ENCODE measurements around the gene ADRA2A.
A peak's percentile ranks its signal among the peaks of the same experiment; 100 is the strongest.

ADRA2A gene

GRCh38 chr10:111098679-111099437, 22.0 kb downstream of the ADRA2A start:
- Histone ChIP-seq H3K27ac (ENCODE audit: low read length) (no peak overlapping the region), H3K9me3 (ENCODE audit: insufficient read depth, low read length, severe bottlenecking) (no peaks in the 10 kb centered on the region), H3K27me3 (ENCODE audit: insufficient read depth, low read length, poor library complexity) (no peaks in the 10 kb centered on the region), H4K20me1 (ENCODE audit: insufficient read depth, low read length) (no peaks in the 10 kb centered on the region), H3K36me3 (ENCODE audit: insufficient read depth, low read length) (no peaks in the 10 kb centered on the region), H2AFZ (ENCODE audit: low read depth, low read length) (no peak overlapping the region), H3K4me2 (ENCODE audit: insufficient read depth, low read length) (no peak overlapping the region), H3K79me2 (ENCODE audit: insufficient read depth, low read length) (no peaks in the 10 kb centered on the region), H3K4me3 (ENCODE audit: low read depth in 1 of 2, low read length in 2 of 2) (no peak overlapping the region), H3K9ac (ENCODE audit: low read depth, low read length) (no peak overlapping the region), H3K4me1 (ENCODE audit: insufficient read depth, low read length) (no peaks in the 10 kb centered on the region)
- TF ChIP-seq EZH2 (IDR thresholded peaks at IDR 0.05; ENCODE audit: borderline replicate concordance, low read depth, low read length, severe bottlenecking), result no peak
- peak; percentile 26 for TF ChIP-seq CTCF (IDR thresholded peaks at IDR 0.05; ENCODE audit: borderline replicate concordance, extremely low read depth, low read length, poor library complexity, severe bottlenecking)
- DNase-seq (no peak), ATAC-seq (ENCODE audit: insufficient read depth, low read depth) (no peak)

- no peaks in the 10 kb centered on the region for H3K27me3 ChIP-seq (ENCODE audit: insufficient read depth, low read length, poor library complexity)
- TF ChIP-seq CTCF (IDR thresholded peaks at IDR 0.05; ENCODE audit: borderline replicate concordance, extremely low read depth, low read length, poor library complexity, severe bottlenecking) (no peak), EZH2 (IDR thresholded peaks at IDR 0.05; ENCODE audit: borderline replicate concordance, low read depth, low read length, severe bottlenecking) (no peak)
- H3K9me3 ChIP-seq (ENCODE audit: insufficient read depth, low read length, severe bottlenecking), result no peaks in the 10 kb centered on the region
- no peaks in the 10 kb centered on the region for H4K20me1 ChIP-seq (ENCODE audit: insufficient read depth, low read length)
- H2AFZ ChIP-seq (ENCODE audit: low read depth, low read length), result no peak overlapping the region
- no peak for DNase-seq
- no peak overlapping the region for H3K9ac ChIP-seq (ENCODE audit: low read depth, low read length)
- H3K4me1 ChIP-seq (ENCODE audit: insufficient read depth, low read length), result no peaks in the 10 kb centered on the region
- no peak overlapping the region for H3K4me3 ChIP-seq (ENCODE audit: low read depth in 1 of 2, low read length in 2 of 2)
- no peak overlapping the region for H3K4me2 ChIP-seq (ENCODE audit: insufficient read depth, low read length)
- H3K27ac ChIP-seq (ENCODE audit: low read length), result no peak overlapping the region
- H3K79me2 ChIP-seq (ENCODE audit: insufficient read depth, low read length), result no peaks in the 10 kb centered on the region
- no peaks in the 10 kb centered on the region for H3K36me3 ChIP-seq (ENCODE audit: insufficient read depth, low read length)
- ATAC-seq (ENCODE audit: insufficient read depth, low read depth), result no peak
These were observed 23.4 kb downstream of the ADRA2A start for GRCh38 chr10:111100198-111100597.

- no peak overlapping the region for H3K27ac ChIP-seq (ENCODE audit: low read length)
- ATAC-seq (ENCODE audit: insufficient read depth, low read depth) (no peak), DNase-seq (no peak)
- no peaks in the 10 kb centered on the region for H3K9me3 ChIP-seq (ENCODE audit: insufficient read depth, low read length, severe bottlenecking)
- H3K4me2 ChIP-seq (ENCODE audit: insufficient read depth, low read length), result no peak overlapping the region
- no peak overlapping the region for H2AFZ ChIP-seq (ENCODE audit: low read depth, low read length)
- TF ChIP-seq CTCF (IDR thresholded peaks at IDR 0.05; ENCODE audit: borderline replicate concordance, extremely low read depth, low read length, poor library complexity, severe bottlenecking) (no peak), EZH2 (IDR thresholded peaks at IDR 0.05; ENCODE audit: borderline replicate concordance, low read depth, low read length, severe bottlenecking) (no peak)
- no peaks in the 10 kb centered on the region for H3K4me1 ChIP-seq (ENCODE audit: insufficient read depth, low read length)
- no peak overlapping the region for H3K4me3 ChIP-seq (ENCODE audit: low read depth in 1 of 2, low read length in 2 of 2)
- no peaks in the 10 kb centered on the region for H3K36me3 ChIP-seq (ENCODE audit: insufficient read depth, low read length)
- no peak overlapping the region for H3K9ac ChIP-seq (ENCODE audit: low read depth, low read length)
- no peaks in the 10 kb centered on the region for H3K79me2 ChIP-seq (ENCODE audit: insufficient read depth, low read length)
- no peaks in the 10 kb centered on the region for H3K27me3 ChIP-seq (ENCODE audit: insufficient read depth, low read length, poor library complexity)
- no peaks in the 10 kb centered on the region for H4K20me1 ChIP-seq (ENCODE audit: insufficient read depth, low read length)
These were observed 25.0 kb downstream of the ADRA2A start for GRCh38 chr10:111101796-111102195.

All from DND-41 (cell line).